Measurements from ENCODE around the gene PLAU.

- TF ChIP-seq CTCF (conservative IDR thresholded peaks at IDR 0.05; ENCODE audit: low read depth in 2 of 2) (no peak), EZH2phosphoT487 (IDR thresholded peaks at IDR 0.05; ENCODE audit: unreplicated experiment) (no peak), POLR2AphosphoS5 (IDR thresholded peaks at IDR 0.05; ENCODE audit: low read depth) (no peak), EZH2 (IDR thresholded peaks at IDR 0.05; ENCODE audit: low read depth, unreplicated experiment) (no peak), REST (IDR thresholded peaks at IDR 0.05; ENCODE audit: unreplicated experiment) (no peak), ZNF462 (CRISPR knock-in tag; IDR thresholded peaks at IDR 0.05) (no peak), ZNF114 (CRISPR knock-in tag; IDR thresholded peaks at IDR 0.05) (no peak), CREB1 (CRISPR knock-in tag; IDR thresholded peaks at IDR 0.05; ENCODE audit: low read depth) (no peak), ZNF331 (CRISPR knock-in tag; IDR thresholded peaks at IDR 0.05; ENCODE audit: low read depth) (no peak), JUNB (IDR thresholded peaks at IDR 0.05; ENCODE audit: unreplicated experiment) (no peak), ETS1 (IDR thresholded peaks at IDR 0.05) (no peak), NANOG (IDR thresholded peaks at IDR 0.05; ENCODE audit: borderline replicate concordance) (no peak)
These were observed 4.4 kb downstream of the PLAU start for GRCh38 chr10:73915206-73915851.
